Testis (tissue), 2 donors: ENCODE data around the gene C2CD3.

ENCODE experiments used
- POLR2A ChIP-seq: fragments of 450-650 bp; IDR thresholded peaks from one replicate; pipeline ENCODE4 v1.6.1; 2017; ENCODE audit warnings: antibody characterized with exemption, mild to moderate bottlenecking, moderate library complexity
- TF ChIP-seq, protein P1 (sequence below), 3 experiments: fragments of 450-650 bp in 2 of 3; fragments of 200-600 bp in 1 of 3; sonication (generic) in 1 of 3; IDR thresholded peaks; one replicate each; pipeline ENCODE4 v1.5.1; 2016 to 2019; ENCODE audit warnings: antibody characterized with exemption in 3 of 3, mild to moderate bottlenecking in 2 of 3, moderate library complexity in 1 of 3

DNA sequence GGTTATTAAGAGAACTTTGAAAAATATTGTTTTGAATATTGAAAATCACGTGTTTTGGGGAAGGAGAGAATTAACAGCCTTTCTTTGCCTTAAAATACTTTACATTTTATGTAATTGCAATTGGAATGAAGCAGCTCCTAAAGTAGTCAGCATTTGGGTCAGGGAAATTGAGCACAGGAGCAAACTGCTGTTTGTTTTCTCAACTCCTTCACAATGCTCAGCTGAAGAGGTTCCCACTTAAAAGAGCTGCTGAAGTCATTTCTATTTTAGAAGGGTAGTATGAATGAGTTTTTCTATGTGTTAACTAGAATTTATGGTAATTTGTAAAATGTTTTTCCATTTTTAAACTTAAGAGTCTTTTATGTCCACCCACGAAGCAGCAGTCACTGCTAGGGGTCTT lies 180.1 kb downstream of the C2CD3 start:
- no peak for TF ChIP-seq POLR2A
- TF ChIP-seq, protein P1, sequence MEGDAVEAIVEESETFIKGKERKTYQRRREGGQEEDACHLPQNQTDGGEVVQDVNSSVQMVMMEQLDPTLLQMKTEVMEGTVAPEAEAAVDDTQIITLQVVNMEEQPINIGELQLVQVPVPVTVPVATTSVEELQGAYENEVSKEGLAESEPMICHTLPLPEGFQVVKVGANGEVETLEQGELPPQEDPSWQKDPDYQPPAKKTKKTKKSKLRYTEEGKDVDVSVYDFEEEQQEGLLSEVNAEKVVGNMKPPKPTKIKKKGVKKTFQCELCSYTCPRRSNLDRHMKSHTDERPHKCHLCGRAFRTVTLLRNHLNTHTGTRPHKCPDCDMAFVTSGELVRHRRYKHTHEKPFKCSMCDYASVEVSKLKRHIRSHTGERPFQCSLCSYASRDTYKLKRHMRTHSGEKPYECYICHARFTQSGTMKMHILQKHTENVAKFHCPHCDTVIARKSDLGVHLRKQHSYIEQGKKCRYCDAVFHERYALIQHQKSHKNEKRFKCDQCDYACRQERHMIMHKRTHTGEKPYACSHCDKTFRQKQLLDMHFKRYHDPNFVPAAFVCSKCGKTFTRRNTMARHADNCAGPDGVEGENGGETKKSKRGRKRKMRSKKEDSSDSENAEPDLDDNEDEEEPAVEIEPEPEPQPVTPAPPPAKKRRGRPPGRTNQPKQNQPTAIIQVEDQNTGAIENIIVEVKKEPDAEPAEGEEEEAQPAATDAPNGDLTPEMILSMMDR (IDR thresholded peaks at IDR 0.05) = no peak
